HG03442 (cell line): ENCODE measurements around the gene PMIS2.
"Not testable (repeated sequence)": the region's sequence is repeated elsewhere in the genome, so short reads cannot be mapped to it uniquely, and the experiment has no call there.

Experiments used
- ATAC-seq: cut with Tn5 transposase; IDR thresholded peaks from one replicate; pipeline ENCODE4 v1.9.1; 2021; ENCODE audit warnings: mild to moderate bottlenecking, moderate library complexity; ENCODE audit not compliant: unreplicated experiment

PMIS2 gene

GRCh38 chr19:35587321-35587720, 1.3 kb downstream of the PMIS2 start:
- ATAC-seq: no peak

DNA sequence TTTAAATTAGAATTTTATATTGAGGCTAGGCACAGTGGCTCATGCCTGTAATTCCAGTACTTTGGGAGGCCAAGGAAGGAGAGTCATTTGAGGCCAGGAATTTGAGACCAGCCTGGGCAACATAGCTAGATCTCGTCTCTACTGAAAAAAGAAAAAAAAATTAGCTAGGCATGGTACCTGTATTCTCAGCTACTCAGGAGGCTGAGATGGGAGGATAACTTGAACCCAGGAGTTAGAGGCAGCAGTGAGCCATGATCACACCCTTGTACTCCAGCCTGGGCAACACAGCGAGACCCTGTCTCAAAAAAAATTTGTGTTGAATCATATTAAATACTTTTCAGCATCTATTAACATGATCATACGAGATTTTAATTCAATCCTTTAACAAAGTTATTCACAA, 4.9 kb downstream of the PMIS2 start:
- no peak for ATAC-seq

GRCh38 chr19:35592226-35592625, 6.3 kb downstream of the PMIS2 start:
- no peak for ATAC-seq

- not testable (repeated sequence) for ATAC-seq
These were observed 9.1 kb downstream of the PMIS2 start for GRCh38 chr19:35595026-35595425.

- ATAC-seq: no peak
These were observed 10.0 kb downstream of the PMIS2 start for GRCh38 chr19:35595928-35596327.

- peak; percentile 61 for ATAC-seq
These were observed 10.5 kb downstream of the PMIS2 start for GRCh38 chr19:35596366-35596999.

- ATAC-seq: no peak
These were observed 16.0 kb downstream of the PMIS2 start for GRCh38 chr19:35601971-35602370.

DNA sequence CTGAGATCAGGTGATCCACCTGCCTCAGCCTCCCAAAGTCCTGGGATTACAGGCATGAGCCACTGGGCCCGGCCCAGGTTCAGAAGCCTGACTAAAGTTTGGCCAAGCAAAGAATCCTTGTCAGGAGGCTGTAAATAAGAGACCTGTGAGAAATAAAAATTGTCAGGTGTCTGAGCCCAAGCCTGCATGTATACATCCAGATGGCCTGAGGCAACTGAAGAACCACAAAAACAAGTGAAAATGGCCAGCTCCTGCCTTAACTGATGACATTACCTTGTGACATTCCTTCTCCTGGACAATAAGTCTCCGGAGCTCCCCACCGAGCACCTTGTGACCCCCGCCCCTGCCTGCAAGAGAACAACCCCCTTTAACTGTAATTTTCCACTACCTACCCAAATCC, 18.5 kb downstream of the PMIS2 start:
- not testable (repeated sequence) for ATAC-seq

DNA sequence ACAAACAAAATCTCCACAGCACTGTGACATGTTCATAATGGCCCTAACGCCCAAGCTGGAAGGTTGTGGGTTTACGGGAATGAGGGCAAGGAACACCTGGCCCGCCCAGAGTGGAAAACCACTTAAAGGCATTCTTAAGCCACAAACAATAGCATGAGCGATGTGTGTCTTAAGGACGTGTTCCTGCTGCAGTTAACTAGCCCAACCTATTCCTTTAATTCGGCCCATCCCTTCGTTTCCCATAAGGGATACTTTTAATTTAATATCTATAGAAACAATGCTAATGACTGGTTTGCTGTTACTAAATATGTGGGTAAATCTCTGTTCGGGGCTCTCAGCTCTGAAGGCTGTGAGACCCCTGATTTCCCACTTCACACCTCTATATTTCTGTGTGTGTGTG, 21.2 kb downstream of the PMIS2 start:
- not testable (repeated sequence) for ATAC-seq

DNA sequence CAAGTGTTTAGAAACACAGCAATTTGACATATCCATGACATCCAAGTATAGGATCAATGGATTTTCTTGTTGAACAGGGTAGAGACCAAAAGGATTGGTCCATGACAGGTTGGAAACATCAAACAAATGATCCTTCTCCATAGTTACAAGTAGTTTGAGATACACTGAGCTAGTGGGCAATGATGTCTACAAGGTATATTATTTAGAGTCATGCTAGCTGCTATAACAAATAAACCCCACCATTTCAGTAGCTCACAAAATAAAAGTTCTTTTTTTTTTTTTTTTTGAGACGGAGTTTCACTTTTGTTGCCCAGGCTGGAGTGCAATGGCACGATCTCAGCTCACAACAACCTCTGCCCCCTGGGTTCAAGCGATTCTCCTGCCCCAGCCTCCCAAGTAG, 21.7 kb downstream of the PMIS2 start:
- ATAC-seq: no peak

DNA sequence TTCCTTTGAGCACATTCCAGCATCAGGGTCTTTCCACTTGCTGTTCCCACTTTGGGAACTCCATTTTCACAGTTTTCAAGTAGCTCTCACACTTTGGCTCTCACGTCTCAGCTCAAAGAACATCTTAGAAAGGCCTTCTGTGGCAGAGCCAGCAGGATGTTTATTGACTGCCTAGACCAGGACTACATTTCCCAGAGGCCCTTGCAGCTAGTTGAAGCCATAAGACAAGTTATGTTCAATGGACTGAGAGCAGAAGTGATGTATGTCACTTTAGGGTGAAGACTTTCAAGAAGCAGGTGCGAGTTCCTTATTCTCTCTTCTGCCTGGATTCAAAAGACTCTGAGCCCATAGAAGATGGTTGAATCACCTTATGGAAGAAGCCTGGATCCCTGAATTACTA, 22.3 kb downstream of the PMIS2 start:
- no peak for ATAC-seq

GRCh38 chr19:35609851-35610353, 23.9 kb downstream of the PMIS2 start:
- ATAC-seq: no peak

DNA sequence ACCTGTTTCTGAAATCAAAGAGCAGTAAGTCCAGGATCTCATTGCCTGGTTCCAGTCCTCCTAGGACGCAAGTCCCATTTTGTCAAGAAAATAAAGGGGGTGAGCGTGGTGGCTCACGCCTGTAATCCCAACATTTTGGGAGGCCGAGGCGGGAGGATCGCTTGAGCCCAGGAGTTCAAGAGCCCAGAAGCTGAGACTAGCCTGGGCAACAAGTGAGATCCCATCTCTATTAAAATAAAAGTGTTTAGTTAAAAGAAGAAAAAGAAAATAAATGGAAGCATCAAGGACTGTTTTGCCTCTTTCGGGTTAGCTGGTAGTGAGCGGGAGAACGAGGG, 26.2 kb downstream of the PMIS2 start:
- ATAC-seq: no peak

DNA sequence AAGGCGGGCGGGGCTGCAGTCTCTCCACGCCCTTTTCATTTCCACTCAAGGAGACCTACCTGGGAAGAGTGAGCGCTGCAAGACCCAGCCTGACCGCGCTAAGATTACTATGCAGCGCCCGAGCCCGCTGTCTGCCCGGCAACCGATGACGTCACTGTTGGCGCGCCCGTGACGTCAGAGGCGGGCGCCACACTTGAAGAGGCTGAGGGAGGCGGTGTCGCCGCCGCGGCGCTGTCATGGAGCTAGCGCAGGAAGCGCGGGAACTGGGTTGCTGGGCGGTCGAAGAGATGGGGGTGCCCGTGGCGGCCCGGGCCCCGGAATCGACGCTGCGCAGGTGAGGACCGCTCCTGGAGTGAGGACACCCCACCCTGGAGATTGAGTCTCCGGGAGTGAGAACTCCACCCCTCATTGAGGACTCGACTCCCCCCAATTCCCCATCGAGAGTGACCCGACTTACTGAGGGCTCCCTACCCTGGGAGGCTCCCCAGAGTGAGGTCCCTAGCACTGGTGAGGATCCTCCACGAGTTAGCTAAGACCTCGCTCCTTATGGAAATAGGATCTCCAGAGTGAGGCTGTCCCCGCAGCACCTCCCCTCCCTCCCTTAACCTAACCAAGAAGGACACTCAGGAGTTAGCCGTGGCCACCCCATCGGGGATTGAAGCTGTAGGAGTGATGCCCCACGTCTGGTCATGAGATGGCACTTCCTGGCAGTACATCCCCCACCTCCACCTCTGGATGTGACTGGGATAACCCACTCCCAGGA, 26.8 kb downstream of the PMIS2 start, which contains the start of gene HAUS5:
Gene HAUS5 (plus strand): TSS at position 177 of the 763 bp plus-strand sequence. CDS start 60 bp downstream, at position 237.
- peak; percentile 82 for ATAC-seq

GRCh38 chr19:35613574-35613973, 27.6 kb downstream of the PMIS2 start:
- ATAC-seq: no peak

DNA sequence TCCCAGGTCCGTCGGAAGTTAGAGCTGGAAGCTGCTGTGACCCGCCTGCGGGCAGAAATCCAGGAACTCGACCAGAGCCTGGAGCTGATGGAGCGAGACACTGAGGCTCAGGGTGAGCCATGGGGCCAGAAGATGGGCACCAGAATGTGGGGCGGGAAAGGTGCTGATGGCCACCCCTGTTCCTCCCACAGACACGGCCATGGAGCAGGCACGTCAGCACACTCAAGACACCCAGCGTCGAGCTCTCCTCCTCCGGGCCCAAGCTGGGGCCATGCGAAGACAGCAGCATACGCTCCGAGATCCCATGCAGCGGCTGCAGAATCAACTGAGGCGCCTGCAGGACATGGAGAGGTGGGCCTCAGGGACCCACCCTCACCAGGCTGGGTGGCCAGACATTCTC, 29.1 kb downstream of the PMIS2 start:
- no peak for ATAC-seq

GRCh38 chr19:35618857-35619256, 32.9 kb downstream of the PMIS2 start:
- ATAC-seq: no peak

DNA sequence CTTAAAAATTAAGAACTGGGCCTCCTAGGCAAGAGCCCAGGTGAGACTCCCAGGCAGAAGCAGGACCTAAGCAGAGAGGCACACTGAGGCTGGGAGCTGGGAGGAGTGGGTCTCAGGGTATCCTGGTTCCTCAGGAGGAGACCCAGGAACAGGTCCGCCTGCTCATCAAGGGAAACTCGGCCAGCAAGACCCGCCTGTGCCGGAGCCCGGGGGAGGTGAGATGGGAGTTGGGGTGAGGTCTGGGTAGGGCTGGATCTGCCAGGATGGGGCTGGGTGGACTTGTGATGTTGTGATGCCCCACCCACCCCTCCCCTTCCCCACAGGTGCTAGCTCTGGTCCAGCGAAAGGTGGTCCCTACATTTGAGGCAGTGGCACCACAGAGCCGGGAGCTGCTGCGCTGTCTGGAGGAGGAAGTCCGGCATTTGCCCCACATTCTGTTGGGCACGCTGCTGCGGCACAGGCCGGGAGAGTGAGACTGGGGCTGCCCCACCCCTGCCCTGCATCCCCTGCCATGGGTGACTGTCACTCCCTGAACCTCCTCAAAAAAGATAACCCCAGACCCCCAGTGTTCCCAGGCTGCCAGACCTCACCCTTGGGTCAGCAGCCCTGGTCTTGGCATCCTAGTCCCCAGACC, 33.4 kb downstream of the PMIS2 start:
- ATAC-seq: no peak

GRCh38 chr19:35620001-35620400, 34.0 kb downstream of the PMIS2 start:
- no peak for ATAC-seq

- ATAC-seq: no peak
These were observed 35.7 kb downstream of the PMIS2 start for GRCh38 chr19:35621708-35622107.

DNA sequence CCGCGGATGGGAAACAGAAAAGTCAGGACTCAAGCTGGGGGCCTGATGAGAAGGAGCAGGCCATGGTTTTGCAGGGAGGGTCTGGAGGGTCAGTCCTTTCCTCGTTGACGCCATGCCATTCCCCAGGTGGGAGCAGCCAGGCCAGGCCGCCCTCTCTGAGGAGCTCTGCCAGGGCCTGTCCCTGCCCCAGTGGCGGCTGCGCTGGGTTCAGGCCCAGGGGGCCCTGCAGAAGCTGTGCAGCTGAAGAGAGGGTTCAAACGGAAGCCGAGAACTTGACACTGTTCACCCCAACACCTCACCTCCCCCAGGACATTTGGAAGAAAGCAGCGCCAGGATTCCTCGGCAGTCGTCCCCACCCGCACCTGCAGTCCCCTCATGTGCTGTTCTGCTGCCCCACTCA, 36.8 kb downstream of the PMIS2 start:
- no peak for ATAC-seq
